ENCODE results near the gene CNTN4.
"Not testable (repeated sequence)": the region's sequence is repeated elsewhere in the genome, so short reads cannot be mapped to it uniquely, and the experiment has no call there.

CNTN4 gene

GRCh38 chr3:2945121-2945520 lies 846.5 kb downstream of the CNTN4 start:
- DNase-seq (ENCODE audit: low read depth in 1 of 2, low spot score in 1 of 2): no peak

- no peak for DNase-seq (ENCODE audit: low read depth in 1 of 2, low spot score in 1 of 2)
These were observed 848.9 kb downstream of the CNTN4 start for GRCh38 chr3:2947536-2947935.

GRCh38 chr3:2948882-2949281 lies 850.2 kb downstream of the CNTN4 start:
- DNase-seq (ENCODE audit: low read depth in 1 of 2, low spot score in 1 of 2): no peak

- no peak for DNase-seq (ENCODE audit: low read depth in 1 of 2, low spot score in 1 of 2)
These were observed 851.5 kb downstream of the CNTN4 start for GRCh38 chr3:2950159-2950558.

GRCh38 chr3:2957115-2957514 lies 858.4 kb downstream of the CNTN4 start:
- no peak for DNase-seq (ENCODE audit: low read depth in 1 of 2, low spot score in 1 of 2)

DNA sequence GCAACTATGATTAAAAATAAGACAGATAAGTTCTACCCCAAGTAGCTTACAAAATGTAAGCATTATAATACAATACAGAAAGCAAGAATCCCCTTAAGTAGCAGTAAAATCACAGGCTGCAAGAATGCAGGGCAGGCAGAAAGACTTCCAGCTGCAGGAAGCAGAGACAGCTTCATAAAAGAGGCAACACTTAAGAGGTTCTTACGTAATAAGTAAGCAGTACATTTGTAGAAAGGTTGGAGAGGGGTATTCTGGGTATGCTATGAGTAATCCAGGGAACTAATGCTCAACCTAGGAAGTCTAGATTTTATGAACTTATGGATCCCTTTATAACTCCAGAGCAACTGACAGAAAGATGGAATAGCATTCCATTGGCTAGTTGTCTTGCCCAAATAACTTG lies 859.9 kb downstream of the CNTN4 start:
- DNase-seq (ENCODE audit: low read depth in 1 of 2, low spot score in 1 of 2): no peak

DNA sequence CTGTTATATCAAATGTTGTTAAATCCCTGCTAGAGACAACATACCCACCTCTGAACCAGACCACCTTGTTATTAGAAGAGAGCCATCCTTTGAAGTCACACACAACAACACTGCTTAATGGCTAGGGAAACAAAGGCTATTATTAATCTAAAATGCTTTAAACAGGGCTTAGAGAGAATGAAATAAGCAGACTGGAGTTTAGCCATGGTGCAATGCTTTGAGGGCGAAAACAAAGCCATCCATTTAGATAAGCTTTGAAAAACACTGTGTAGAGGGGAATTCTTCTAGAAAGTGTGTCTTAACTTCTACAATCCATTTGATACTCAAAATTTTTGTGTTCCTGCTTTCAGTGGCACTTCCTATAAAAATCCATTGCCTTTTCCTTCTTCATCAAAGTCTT lies 862.9 kb downstream of the CNTN4 start:
- no peak for DNase-seq (ENCODE audit: low read depth in 1 of 2, low spot score in 1 of 2)

- no peak for DNase-seq (ENCODE audit: low read depth in 1 of 2, low spot score in 1 of 2)
These were observed 869.2 kb downstream of the CNTN4 start for GRCh38 chr3:2967871-2968270.

- DNase-seq (ENCODE audit: low read depth in 1 of 2, low spot score in 1 of 2): no peak
These were observed 869.8 kb downstream of the CNTN4 start for GRCh38 chr3:2968475-2968874.

DNA sequence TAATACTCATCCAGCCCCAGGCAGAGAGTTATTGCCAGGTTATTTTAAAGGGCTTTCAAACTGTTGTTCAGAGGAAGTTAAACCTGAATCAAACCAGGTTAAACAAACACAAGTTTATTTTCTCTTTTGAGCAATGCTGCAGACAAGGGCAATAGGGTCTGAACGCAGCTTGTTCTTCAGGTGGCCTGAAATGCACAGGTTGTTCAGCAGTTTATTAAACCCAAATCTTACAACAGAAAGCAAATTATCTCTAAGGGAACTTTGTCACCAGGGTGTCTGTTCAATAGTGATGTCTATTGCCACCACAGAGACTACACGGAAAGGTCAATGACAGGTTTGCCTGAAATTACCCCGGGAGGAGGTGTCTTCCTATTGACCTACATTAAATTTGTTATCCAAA lies 877.5 kb downstream of the CNTN4 start:
- no peak for DNase-seq (ENCODE audit: low read depth in 1 of 2, low spot score in 1 of 2)

- DNase-seq (ENCODE audit: low read depth in 1 of 2, low spot score in 1 of 2): no peak
These were observed 878.1 kb downstream of the CNTN4 start for GRCh38 chr3:2976796-2977195.

- no peak for DNase-seq (ENCODE audit: low read depth in 1 of 2, low spot score in 1 of 2)
These were observed 880.5 kb downstream of the CNTN4 start for GRCh38 chr3:2978977-2979732.

DNA sequence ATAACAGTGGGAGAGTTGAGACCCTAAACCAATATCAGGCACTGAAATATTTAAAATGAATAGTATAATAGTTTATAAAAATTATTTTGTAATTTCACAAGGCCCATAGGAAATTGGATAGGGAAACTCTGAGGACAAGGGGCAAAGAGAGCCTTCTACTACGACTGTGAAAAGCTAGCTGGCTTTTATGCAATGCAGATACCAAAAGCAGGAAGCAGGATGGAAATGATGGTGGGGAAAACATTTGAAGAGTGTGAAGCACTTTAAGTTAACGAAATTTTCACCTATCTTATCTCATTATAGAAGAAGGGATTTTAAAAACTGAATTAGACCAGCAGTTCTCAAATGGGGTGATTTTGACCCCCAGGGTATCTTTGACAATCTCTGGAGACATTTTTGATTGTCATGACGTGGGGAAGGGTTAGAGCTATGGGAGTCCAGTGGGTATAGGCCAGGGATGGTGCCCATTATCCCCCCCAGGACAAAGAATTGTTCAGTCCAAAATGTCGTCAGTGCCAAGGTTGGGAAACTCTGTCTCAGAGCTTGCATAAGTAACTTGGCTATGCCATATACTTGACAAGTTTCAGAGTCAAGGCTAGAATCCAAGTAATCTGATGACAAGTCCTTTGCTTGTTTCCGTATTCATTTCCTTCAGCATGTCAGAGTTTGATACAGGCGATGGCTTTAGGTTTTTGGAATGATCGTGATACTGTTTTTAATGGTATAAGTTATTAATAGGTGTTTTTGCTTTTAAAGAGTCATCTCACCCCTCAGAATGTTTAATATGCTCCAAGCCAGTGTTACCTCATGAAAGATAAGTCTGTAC lies 885.6 kb downstream of the CNTN4 start:
- DNase-seq (ENCODE audit: low read depth in 1 of 2, low spot score in 1 of 2): no peak

- no peak for DNase-seq (ENCODE audit: low read depth in 1 of 2, low spot score in 1 of 2)
These were observed 886.2 kb downstream of the CNTN4 start for GRCh38 chr3:2984831-2985220.

- DNase-seq (ENCODE audit: low read depth in 1 of 2, low spot score in 1 of 2): no peak
These were observed 886.8 kb downstream of the CNTN4 start for GRCh38 chr3:2985479-2985878.

- no peak for DNase-seq (ENCODE audit: low read depth in 1 of 2, low spot score in 1 of 2)
These were observed 893.9 kb downstream of the CNTN4 start for GRCh38 chr3:2992534-2992933.

- DNase-seq (ENCODE audit: low read depth in 1 of 2, low spot score in 1 of 2): not testable (repeated sequence)
These were observed 894.5 kb downstream of the CNTN4 start for GRCh38 chr3:2993130-2993529.

DNA sequence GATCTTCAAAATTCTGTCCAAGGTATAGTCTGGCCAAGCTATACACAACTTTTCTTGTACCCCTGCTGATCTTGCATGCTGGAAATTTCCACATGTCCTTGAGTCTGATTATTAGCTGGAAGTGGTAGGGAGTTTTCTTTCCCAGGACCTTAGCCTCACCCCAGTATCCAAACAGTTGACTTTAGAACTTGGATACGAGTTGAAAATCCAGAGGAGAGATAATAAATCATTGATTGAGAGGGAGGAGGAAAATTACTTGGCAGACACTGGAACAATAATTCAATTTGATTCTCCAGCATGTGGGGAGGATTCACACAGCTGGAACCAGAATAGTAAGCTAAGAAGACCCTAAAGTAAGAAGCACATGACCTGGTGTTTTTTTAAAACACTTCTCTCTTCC lies 895.1 kb downstream of the CNTN4 start:
- DNase-seq (ENCODE audit: low read depth in 1 of 2, low spot score in 1 of 2): no peak

DNA sequence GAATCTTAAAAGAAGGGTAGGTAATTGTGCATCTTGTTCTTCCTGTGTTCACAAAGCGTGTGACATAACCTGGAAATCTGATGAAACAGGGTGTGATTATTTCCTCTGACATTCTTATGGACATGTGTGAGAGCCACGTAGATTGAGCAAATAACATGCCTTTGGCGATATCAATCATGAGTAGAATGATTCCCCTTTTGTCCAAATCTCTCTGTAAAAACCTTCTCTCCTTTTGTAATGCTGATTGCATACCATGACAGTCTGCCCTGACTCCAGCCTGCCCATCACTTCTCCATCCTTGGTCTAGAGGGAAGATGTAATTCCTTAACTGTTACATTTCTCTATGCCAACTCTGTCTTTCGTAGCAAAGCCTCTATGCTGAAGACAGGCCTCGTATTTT lies 896.5 kb downstream of the CNTN4 start:
- DNase-seq (ENCODE audit: low read depth in 1 of 2, low spot score in 1 of 2): no peak

DNA sequence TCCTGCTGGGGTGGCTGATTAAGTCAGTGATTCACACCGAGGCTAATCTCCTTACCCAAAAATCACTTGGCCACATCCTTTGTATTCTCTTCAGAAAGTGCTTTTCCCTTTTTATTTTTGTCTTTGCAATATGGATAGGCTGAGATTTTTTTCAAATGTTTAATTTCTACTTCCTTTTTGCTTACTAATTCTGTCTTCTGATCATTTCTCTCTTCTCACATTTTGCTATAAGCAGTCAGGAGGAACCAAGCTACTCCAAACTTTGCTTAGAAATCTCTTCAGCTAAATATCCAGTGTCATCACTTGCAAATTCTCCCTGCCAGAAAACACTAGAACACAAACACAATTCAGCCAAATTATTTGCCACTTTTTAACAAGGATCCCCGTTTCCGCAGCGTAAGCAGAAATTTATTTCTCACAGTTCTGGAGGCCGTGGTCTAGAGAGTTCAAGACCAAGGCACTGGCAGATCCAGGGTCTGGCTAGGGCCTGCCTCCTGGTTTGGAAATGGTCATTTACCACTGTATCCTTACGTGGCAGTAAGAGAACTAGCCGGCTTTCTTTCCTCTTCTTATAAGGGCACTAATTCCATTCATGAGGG lies 906.6 kb downstream of the CNTN4 start:
- DNase-seq (ENCODE audit: low read depth in 1 of 2, low spot score in 1 of 2): no peak

GRCh38 chr3:3013317-3014052 lies 914.8 kb downstream of the CNTN4 start:
- DNase-seq (ENCODE audit: low read depth in 1 of 2, low spot score in 1 of 2): no peak

Measured in activated CD4-positive, alpha-beta T cell treated with anti-CD3 and anti-CD28 coated beads, Interleukin-2, amount 50 U/mL, for 24 hours (primary cell).